Measurements from ENCODE around the gene IL9R.
A peak's percentile ranks its signal among the peaks of the same experiment; 100 is the strongest.
"Not testable (repeated sequence)": the region's sequence is repeated elsewhere in the genome, so short reads cannot be mapped to it uniquely, and the experiment has no call there.

Gene IL9R

GRCh38 chrX:155997436-155997835 is at the start of gene IL9R:
TSS of gene IL9R (plus strand) at chrX:155997696. CDS start at chrX:155997760, 64 bp downstream.
- DNase-seq (ENCODE audit: low spot score), result no peak

- DNase-seq (ENCODE audit: low spot score), result no peak
These were observed 48.4 kb upstream of the IL9R start for GRCh38 chrX:155949098-155949497.

GRCh38 chrX:155951237-155951789 is 46.2 kb upstream of the IL9R start:
- no peak for DNase-seq (ENCODE audit: low spot score)

- no peak for DNase-seq (ENCODE audit: low spot score)
These were observed 44.4 kb upstream of the IL9R start for GRCh38 chrX:155953055-155953454.

- DNase-seq (ENCODE audit: low spot score), result no peak
These were observed 42.7 kb upstream of the IL9R start for GRCh38 chrX:155954793-155955192.

GRCh38 chrX:155956099-155956498 is 41.4 kb upstream of the IL9R start:
- DNase-seq (ENCODE audit: low spot score), result no peak

GRCh38 chrX:155956649-155957048 is 40.8 kb upstream of the IL9R start:
- DNase-seq (ENCODE audit: low spot score), result no peak

GRCh38 chrX:155957843-155958242 is 39.7 kb upstream of the IL9R start:
- DNase-seq (ENCODE audit: low spot score), result no peak

- DNase-seq (ENCODE audit: low spot score), result no peak
These were observed 38.4 kb upstream of the IL9R start for GRCh38 chrX:155959018-155959587.

- DNase-seq (ENCODE audit: low spot score), result no peak
These were observed 34.6 kb upstream of the IL9R start for GRCh38 chrX:155962906-155963305.

- DNase-seq (ENCODE audit: low spot score), result peak; percentile 8
These were observed 30.6 kb upstream of the IL9R start for GRCh38 chrX:155966876-155967275.

GRCh38 chrX:155967653-155968325 is 29.7 kb upstream of the IL9R start:
- no peak for DNase-seq (ENCODE audit: low spot score)

GRCh38 chrX:155968326-155968661 is 29.2 kb upstream of the IL9R start:
- DNase-seq (ENCODE audit: low spot score), result no peak

GRCh38 chrX:155968791-155969190 is 28.7 kb upstream of the IL9R start:
- no peak for DNase-seq (ENCODE audit: low spot score)

GRCh38 chrX:155971658-155972057 is 25.8 kb upstream of the IL9R start:
- DNase-seq (ENCODE audit: low spot score), result not testable (repeated sequence)

GRCh38 chrX:155972241-155972640 is 25.3 kb upstream of the IL9R start:
- not testable (repeated sequence) for DNase-seq (ENCODE audit: low spot score)

GRCh38 chrX:155983326-155983725 is 14.2 kb upstream of the IL9R start:
- DNase-seq (ENCODE audit: low spot score), result no peak

- no peak for DNase-seq (ENCODE audit: low spot score)
These were observed 12.3 kb upstream of the IL9R start for GRCh38 chrX:155985208-155985607.

- not testable (repeated sequence) for DNase-seq (ENCODE audit: low spot score)
These were observed 10.5 kb upstream of the IL9R start for GRCh38 chrX:155986995-155987394.

- no peak for DNase-seq (ENCODE audit: low spot score)
These were observed 8.6 kb upstream of the IL9R start for GRCh38 chrX:155988859-155989258.

GRCh38 chrX:155993421-155993820 is 4.1 kb upstream of the IL9R start:
- no peak for DNase-seq (ENCODE audit: low spot score)

GRCh38 chrX:155995321-155995875 is 2.1 kb upstream of the IL9R start:
- no peak for DNase-seq (ENCODE audit: low spot score)

- DNase-seq (ENCODE audit: low spot score), result no peak
These were observed 620 bp downstream of the IL9R start for GRCh38 chrX:155998116-155998515.
